ENCODE measurements around the gene SEBOX.

SEBOX gene

DNA sequence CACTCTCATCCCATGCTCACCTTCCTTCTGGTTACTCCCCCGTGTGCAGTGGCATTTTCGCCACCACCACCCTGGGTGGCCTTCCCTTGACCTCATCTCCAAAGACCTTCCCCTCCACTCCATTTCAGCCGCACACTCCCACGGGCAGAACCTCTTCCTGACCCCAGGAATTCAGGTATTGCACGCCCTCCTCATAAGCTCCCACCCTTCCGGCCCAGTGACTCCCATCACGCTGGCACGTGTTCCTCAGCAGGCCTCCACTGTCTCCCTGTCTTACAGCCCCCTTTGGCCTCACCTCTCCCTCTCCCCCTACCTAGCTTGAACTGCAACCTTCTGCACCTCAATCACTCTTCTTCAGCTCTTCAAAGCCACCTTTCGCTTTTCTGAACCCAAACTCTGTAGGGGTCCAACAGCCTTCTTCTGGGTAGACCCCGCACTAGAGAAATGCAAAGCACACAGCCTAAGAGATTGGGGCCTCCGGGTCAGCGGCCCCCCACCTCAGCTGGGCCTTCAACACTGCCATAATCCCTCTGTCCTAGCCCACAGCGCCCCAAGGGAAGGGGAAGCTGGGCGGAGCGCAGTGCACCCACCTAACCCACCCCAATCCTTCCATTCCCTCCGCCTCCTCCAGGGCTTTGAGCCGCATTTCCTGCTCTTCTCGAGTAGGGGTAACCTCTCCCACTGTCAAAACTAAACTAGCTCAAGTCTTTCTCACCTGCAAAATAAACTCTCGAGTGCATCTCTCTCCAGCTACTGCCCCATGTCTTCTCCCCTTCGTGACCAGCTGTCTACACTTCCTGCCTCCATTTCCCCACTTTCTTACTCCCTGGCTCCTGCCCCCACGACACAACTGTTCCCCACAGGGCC is 47.7 kb downstream of the SEBOX start:
- intact Hi-C loops (cut with DNase I; ENCODE audit: low total_unique reads): no loop called here
- Histone ChIP-seq H3K9me3 (no peaks in the 10 kb centered on the region), H3K4me3 (no peak overlapping the region), H3K27me3 (no peaks in the 10 kb centered on the region), H3K27ac (no peak overlapping the region), H3K4me1 (peaks cover 0 to 22% (median 13%) of the 10 kb centered on the region in 4 donors), H3K36me3 (no peaks in the 10 kb centered on the region)
- no peak for DNase-seq
- TF ChIP-seq, protein P1, sequence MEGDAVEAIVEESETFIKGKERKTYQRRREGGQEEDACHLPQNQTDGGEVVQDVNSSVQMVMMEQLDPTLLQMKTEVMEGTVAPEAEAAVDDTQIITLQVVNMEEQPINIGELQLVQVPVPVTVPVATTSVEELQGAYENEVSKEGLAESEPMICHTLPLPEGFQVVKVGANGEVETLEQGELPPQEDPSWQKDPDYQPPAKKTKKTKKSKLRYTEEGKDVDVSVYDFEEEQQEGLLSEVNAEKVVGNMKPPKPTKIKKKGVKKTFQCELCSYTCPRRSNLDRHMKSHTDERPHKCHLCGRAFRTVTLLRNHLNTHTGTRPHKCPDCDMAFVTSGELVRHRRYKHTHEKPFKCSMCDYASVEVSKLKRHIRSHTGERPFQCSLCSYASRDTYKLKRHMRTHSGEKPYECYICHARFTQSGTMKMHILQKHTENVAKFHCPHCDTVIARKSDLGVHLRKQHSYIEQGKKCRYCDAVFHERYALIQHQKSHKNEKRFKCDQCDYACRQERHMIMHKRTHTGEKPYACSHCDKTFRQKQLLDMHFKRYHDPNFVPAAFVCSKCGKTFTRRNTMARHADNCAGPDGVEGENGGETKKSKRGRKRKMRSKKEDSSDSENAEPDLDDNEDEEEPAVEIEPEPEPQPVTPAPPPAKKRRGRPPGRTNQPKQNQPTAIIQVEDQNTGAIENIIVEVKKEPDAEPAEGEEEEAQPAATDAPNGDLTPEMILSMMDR (IDR thresholded peaks at IDR 0.05): no peak

DNA sequence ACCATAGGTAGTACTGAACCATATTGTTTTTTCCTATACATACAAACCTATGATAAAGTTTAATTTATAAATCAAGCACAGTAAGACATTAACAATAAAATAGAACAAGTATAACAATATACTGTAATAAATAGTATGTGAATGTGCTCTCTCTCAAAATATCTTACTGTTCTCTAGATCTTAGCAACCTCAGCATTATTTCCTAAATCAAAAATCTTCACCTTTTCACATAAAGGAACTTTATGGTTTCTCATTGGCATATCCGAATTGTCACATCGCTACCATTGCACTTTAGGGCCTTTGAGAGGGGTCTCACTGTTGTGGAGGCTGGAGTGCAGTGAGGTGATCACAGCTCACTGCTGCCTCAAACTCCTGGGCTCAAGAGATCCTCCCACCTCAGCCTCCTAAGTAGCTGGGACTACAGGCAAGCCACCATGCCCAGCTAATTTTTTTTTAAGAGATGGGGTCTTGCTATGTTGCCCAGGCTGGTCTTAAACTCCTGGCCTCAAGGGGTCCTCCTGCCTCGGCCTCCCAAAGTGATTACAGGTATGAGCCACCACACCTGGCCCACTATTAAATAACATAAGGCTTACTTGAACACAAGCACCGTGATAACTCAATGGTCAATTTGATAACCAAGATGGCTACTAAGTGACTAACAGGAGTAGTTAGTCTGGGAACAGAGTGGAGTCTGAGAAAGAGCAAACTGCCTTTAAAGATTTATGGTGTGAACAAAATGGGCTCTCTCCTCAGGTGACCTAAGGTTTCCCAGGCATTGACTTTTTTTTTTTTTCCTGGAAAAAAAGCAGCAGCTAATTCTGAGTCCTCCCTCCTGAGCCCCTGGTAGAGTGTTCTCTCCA is 48.9 kb downstream of the SEBOX start:
- DNase-seq: no peak
- Histone ChIP-seq H3K27me3 (no peaks in the 10 kb centered on the region), H3K36me3 (no peaks in the 10 kb centered on the region), H3K4me3 (no peak overlapping the region), H3K4me1 (peaks cover 0 to 22% (median 13%) of the 10 kb centered on the region in 4 donors), H3K9me3 (no peaks in the 10 kb centered on the region), H3K27ac (no peak overlapping the region)
- TF ChIP-seq, protein P1 (IDR thresholded peaks at IDR 0.05): no peak
- intact Hi-C loops (cut with DNase I; ENCODE audit: low total_unique reads): no loop called here

DNA sequence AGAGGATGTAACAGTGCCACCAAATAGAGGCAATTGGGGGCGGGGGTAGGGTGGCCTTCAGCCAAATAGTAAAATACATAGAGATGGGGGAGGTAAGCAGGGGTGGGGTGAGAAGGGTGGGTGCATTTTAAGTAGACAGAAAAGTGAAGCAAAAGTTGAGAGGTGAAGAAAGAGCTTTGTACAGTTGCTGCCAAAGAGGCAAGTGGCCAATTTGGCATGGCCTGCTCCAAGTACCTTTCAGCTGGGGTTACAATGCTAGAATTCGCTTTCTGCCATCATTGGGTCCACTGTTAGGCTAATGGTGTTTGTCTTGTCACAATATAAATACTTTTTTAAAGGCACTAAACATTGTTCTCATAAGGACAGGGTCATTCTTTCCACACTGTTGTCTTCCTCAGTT is 51.2 kb downstream of the SEBOX start:
- H3K4me1 ChIP-seq: peaks cover 0 to 10% (median 8%) of the 10 kb centered on the region in 4 donors
- intact Hi-C loops (cut with DNase I; ENCODE audit: low total_unique reads): no loop called here
- H3K9me3 ChIP-seq: no peaks in the 10 kb centered on the region
- H3K27me3 ChIP-seq: no peaks in the 10 kb centered on the region
- H3K36me3 ChIP-seq: no peaks in the 10 kb centered on the region
- H3K4me3 ChIP-seq: no peak overlapping the region
- no peak for DNase-seq
- TF ChIP-seq, protein P1 (IDR thresholded peaks at IDR 0.05): no peak
- H3K27ac ChIP-seq: no peak overlapping the region
